AG04449 (cell line): Measurements from ENCODE around the gene XYLT1.

ENCODE experiments used
- CTCF ChIA-PET: fragments of 350-600 bp; formaldehyde crosslinking; extraction: SDS; loops from one replicate; lab custom pipeline; 2021; ENCODE audit warnings: antibody characterized with exemption; lab: Yijun Ruan, JAX
- POLR2A ChIA-PET: fragments of 400-600, 350-600 bp; formaldehyde crosslinking; extraction: SDS; loops from one replicate; lab custom pipeline; 2020; ENCODE audit warnings: antibody characterized with exemption, inconsistent platforms; lab: Yijun Ruan, JAX
- DNase-seq: peaks from one replicate; pipeline ENCODE4 v3.0.0-alpha.2; 2010; ENCODE audit warnings: low read depth, low spot score
- H3K4me3 ChIP-seq: 2 replicates; pipeline ENCODE4 v1.5.1; 2011; ENCODE audit warnings: low read depth, mild to moderate bottlenecking, control low read depth, low read length
- TF ChIP-seq, protein P1 (sequence below): IDR thresholded peaks from one replicate; pipeline ENCODE4 v1.5.1; 2011; ENCODE audit warnings: mild to moderate bottlenecking, moderate library complexity, low read length, control low read depth, inconsistent platforms; ENCODE audit not compliant: insufficient read depth; ENCODE audit errors: missing control alignments

Gene XYLT1

GRCh38 chr16:17359788-17360390, 110.9 kb downstream of the XYLT1 start:
- no peak for DNase-seq
- H3K4me3 ChIP-seq = no peak overlapping the region
- TF ChIP-seq, protein P1, sequence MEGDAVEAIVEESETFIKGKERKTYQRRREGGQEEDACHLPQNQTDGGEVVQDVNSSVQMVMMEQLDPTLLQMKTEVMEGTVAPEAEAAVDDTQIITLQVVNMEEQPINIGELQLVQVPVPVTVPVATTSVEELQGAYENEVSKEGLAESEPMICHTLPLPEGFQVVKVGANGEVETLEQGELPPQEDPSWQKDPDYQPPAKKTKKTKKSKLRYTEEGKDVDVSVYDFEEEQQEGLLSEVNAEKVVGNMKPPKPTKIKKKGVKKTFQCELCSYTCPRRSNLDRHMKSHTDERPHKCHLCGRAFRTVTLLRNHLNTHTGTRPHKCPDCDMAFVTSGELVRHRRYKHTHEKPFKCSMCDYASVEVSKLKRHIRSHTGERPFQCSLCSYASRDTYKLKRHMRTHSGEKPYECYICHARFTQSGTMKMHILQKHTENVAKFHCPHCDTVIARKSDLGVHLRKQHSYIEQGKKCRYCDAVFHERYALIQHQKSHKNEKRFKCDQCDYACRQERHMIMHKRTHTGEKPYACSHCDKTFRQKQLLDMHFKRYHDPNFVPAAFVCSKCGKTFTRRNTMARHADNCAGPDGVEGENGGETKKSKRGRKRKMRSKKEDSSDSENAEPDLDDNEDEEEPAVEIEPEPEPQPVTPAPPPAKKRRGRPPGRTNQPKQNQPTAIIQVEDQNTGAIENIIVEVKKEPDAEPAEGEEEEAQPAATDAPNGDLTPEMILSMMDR = no peak
- ChIA-PET CTCF (interaction anchor here (1.2 to 1.3 kb wide), 3 partner anchors 9 to 107 kb away, joined by 3 read pairs; no protein-coding TSS in a partner anchor), POLR2A (interaction anchor here (0.6 to 1.3 kb wide), 2 partner anchors 16 to 1442 kb away, joined by 4 to 6 read pairs; partner anchors contain the start of gene ARL6IP1)

GRCh38 chr16:17358846-17359245, 111.9 kb downstream of the XYLT1 start:
- H3K4me3 ChIP-seq = no peak overlapping the region
- ChIA-PET CTCF (interaction anchor here (1.2 to 2.0 kb wide), 3 partner anchors 12 to 109 kb away, joined by 3 to 8 read pairs (median 3); no protein-coding TSS in a partner anchor), POLR2A (no interaction called here)
- TF ChIP-seq, protein P1 = no peak
- DNase-seq = no peak

DNA sequence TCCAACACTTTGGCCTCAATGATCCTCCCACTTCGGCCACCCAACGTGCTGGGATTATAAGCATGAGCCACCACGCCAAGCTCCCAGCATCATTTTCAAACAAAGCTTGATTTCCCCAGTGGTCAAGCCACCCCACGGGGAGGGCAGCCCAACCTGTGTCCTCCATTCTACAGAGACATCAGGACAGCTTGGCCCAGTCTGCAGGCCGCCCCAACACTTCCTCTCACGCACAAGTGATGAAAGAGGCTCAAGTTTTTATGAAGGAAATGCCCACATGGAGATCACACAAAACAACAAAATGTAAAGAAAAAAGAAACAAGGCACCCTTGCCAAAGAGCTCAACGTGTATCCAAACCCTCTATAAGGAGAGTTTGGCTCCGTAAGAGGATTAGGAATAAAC, 112.4 kb downstream of the XYLT1 start:
- POLR2A ChIA-PET = no interaction called here
- CTCF ChIA-PET = interaction anchor here (1.2 to 2.0 kb wide), 2 partner anchors 12 to 109 kb away, joined by 3 to 8 read pairs; no protein-coding TSS in a partner anchor
- TF ChIP-seq, protein P1 = no peak
- no peak overlapping the region for H3K4me3 ChIP-seq
- DNase-seq = no peak

- H3K4me3 ChIP-seq = no peak overlapping the region
- CTCF ChIA-PET = interaction anchor here (0.6 to 2.0 kb wide), 3 partner anchors 13 to 122 kb away, joined by 3 to 8 read pairs (median 3); no protein-coding TSS in a partner anchor
- POLR2A ChIA-PET = no interaction called here
- DNase-seq = no peak
- TF ChIP-seq, protein P1 = no peak
Measured at GRCh38 chr16:17357307-17358062, 113.3 kb downstream of the XYLT1 start.

DNA sequence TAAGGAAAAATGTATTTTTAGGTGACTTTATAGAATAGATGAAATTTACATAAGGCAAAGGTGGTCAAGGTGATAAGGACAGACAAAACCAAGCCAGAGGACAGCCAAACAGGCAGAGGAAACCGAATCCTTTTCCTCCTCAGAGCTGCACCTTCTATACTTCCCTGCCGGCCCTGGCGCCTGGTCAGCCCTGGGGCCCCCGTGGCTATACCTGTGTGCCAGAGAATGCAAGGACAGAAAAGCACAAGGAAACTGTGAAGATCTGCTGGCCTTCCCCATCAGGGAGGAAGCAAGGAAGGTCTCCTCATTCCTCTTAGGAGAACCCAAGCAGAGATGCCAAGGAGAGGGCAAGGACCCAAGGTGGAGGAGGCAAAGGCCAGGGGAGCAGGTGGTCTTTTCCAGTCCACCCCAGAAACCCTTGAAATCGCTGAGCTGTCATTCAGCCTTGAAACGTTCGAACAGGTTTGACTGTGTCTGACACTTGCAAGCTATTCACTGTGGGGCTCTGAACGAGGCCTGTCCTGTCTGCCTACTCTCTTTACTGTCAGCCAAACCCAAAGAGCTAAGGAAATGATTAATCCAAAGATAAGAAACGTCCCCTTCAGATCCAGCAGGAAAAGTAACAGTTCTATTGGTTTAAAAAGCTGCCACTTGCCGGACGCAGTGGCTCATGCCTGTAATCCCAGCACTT, 114.4 kb downstream of the XYLT1 start:
- ChIA-PET POLR2A (no interaction called here), CTCF (interaction anchor here (1.5 kb wide), 1 partner anchor 10 kb away, joined by 3 read pairs; no protein-coding TSS in a partner anchor)
- TF ChIP-seq, protein P1 = no peak
- no peak for DNase-seq
- H3K4me3 ChIP-seq = no peak overlapping the region
